ENCODE measurements around the gene HMCN2.

The HMCN2 gene

DNA sequence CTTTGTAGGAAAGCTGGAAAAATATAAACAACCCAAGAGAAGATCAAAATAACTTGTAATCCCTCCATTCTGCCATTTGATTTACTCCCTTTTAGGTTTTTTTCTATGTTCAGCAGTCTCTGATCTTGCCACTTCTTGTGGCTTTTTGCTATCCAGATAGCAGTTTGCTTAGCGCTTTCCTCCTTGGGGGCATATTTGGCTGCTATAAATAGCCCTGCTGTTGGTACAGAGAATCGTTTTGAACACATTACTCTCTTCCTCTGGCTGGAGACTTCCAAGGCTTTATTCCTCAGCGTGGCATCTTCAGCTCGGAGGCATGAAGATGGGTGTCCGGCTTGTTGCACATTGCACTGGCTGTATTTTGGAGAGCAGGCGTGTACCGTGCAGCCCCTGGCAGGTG is 38.6 kb downstream of the HMCN2 start:
- DNase-seq (ENCODE audit: low read depth), result no peak
- no peak overlapping the region for H3K4me3 ChIP-seq (ENCODE audit: low read length)

DNA sequence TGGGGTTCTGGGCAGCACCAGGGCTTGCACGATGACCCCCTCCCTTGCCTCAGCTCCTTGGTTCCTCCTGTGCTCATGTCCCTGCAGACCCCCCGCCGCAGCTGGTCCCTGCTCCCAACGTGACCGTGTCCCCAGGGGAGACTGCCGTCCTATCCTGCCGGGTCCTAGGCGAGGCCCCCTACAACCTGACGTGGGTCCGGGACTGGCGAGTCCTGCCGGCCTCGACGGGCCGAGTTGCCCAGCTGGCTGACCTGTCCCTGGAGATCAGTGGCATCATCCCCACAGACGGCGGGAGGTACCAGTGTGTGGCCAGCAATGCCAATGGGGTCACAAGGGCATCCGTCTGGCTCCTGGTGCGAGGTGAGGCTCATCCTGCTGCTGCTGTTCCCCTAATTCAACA is 39.1 kb downstream of the HMCN2 start:
- no peak overlapping the region for H3K4me3 ChIP-seq (ENCODE audit: low read length)
- TF ChIP-seq, protein P1, sequence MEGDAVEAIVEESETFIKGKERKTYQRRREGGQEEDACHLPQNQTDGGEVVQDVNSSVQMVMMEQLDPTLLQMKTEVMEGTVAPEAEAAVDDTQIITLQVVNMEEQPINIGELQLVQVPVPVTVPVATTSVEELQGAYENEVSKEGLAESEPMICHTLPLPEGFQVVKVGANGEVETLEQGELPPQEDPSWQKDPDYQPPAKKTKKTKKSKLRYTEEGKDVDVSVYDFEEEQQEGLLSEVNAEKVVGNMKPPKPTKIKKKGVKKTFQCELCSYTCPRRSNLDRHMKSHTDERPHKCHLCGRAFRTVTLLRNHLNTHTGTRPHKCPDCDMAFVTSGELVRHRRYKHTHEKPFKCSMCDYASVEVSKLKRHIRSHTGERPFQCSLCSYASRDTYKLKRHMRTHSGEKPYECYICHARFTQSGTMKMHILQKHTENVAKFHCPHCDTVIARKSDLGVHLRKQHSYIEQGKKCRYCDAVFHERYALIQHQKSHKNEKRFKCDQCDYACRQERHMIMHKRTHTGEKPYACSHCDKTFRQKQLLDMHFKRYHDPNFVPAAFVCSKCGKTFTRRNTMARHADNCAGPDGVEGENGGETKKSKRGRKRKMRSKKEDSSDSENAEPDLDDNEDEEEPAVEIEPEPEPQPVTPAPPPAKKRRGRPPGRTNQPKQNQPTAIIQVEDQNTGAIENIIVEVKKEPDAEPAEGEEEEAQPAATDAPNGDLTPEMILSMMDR (IDR thresholded peaks at IDR 0.05; ENCODE audit: insufficient read depth, low read depth, low read length, missing control alignments), result no peak
- DNase-seq (ENCODE audit: low read depth), result no peak

More for the DNA sequence above, 38.6 kb downstream of the HMCN2 start:
- TF ChIP-seq, protein P1 (IDR thresholded peaks at IDR 0.05; ENCODE audit: insufficient read depth, low read depth, low read length, missing control alignments), result no peak

DNA sequence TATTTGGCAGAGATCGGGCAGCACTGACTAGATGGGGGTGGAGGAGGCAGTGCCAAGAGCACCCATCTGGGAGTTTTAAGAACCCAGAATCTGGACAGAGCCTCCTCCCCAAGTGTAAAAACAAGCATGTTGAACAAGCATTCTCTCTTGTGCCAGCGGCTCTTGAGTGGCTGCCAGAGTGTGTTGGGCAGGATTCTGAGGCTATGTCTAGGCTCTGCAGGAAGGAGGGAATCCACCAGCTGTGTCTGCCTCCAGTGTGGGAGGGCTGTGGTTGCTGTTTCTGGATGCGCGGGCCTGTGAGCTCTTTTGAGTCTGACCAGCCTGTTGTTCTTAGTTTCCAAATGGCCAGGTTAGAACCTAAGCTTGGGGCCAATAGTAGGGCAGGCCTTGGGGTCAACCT is 39.8 kb downstream of the HMCN2 start:
- TF ChIP-seq, protein P1 (IDR thresholded peaks at IDR 0.05; ENCODE audit: insufficient read depth, low read depth, low read length, missing control alignments), result no peak
- no peak for DNase-seq (ENCODE audit: low read depth)
- H3K4me3 ChIP-seq (ENCODE audit: low read length), result no peak overlapping the region

DNA sequence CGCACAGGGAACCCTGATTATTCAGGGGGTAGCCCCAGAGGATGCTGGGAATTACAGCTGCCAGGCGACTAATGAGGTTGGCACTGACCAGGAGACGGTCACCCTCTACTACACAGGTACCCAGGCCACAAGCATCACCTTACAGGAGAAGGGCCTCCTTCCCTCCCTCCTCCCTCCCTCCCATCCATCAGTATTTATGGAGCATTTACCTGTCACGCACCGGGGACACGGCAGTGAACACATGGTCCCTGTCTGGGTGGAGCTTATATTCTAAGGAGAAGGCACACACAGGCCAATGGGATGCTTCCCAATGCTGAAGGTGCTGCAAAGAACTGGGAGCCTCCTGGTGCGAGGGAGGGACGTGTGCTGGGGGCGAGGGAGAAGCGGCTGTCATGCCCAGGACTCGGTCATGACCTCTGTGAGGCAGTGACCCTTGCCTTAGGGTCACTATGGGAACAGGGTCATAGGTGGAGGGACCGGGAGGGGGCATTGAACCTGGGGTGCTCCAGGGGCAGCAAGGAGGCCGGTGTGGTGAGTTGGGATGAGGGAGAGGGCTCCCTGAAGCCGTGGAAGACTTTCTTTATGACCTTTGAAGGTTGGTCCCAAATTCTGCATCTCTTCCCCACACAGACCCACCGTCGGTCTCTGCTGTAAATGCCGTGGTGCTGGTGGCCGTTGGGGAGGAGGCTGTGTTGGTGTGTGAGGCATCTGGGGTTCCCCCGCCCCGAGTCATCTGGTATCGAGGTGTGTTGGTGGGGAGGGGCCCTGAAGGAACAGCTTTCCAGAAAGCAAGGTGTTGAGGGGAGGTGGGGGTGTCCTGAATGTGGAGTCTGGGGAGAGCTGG is 41.5 kb downstream of the HMCN2 start:
- no peak for DNase-seq (ENCODE audit: low read depth)
- H3K4me3 ChIP-seq (ENCODE audit: low read length), result no peak overlapping the region
- TF ChIP-seq, protein P1 (IDR thresholded peaks at IDR 0.05; ENCODE audit: insufficient read depth, low read depth, low read length, missing control alignments), result no peak

DNA sequence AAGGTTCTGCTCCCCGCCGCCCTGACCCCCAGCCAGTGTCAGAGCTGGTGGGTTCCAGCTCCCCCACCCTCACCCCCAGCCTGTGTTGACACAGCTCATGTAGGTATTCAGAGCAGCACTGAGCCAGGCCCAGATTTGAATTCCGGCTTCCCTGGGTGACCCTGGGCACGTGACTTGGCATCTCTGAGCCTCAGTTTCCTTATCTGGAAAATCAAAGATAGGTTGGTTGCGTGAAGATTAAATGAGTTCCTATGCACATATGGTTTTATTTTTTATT is 42.0 kb downstream of the HMCN2 start:
- no peak for DNase-seq (ENCODE audit: low read depth)
- no peak overlapping the region for H3K4me3 ChIP-seq (ENCODE audit: low read length)
- TF ChIP-seq, protein P1 (IDR thresholded peaks at IDR 0.05; ENCODE audit: insufficient read depth, low read depth, low read length, missing control alignments), result no peak

DNA sequence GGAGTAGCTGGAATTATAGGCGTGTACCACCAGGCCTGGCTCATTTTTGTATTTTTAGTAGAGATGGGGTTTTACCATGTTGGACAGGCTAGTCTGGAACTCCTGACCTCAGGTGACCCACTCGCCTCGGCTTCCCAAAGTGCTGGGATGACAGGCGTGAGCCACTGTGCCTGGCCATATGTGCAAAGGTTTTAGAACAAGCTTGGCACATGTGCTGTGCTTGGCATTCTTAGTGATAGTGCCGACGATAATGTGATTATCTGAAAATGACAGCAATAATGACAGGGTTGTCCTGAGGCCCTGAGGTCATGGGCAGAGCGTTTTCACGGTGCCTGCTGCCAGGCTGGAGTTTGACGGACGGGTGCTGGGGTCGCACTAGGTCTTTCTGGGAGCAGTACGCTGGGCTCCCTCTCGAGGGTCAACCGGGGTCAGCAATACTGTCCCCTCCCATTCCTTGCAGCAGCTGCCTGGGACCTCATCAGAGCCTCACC is 42.6 kb downstream of the HMCN2 start:
- TF ChIP-seq, protein P1 (IDR thresholded peaks at IDR 0.05; ENCODE audit: insufficient read depth, low read depth, low read length, missing control alignments), result no peak
- no peak overlapping the region for H3K4me3 ChIP-seq (ENCODE audit: low read length)
- DNase-seq (ENCODE audit: low read depth), result no peak

Data from epithelial cell of esophagus (primary cell).